PC-9 (cell line): ENCODE results near the gene PRXL2B. TPM values are rescaled to one million over a fixed set of nuclear protein-coding genes. Genes with fewer than 3 reads are reported as not detected.

Experiments
- Bru-seq: library from RNA; stranded (reverse); fragments of 400-500 nt; gene quantifications from one replicate; lab custom pipeline; 2021; lab: Mats Ljungman, UMichigan
- BruChase-seq, 2 experiments: library from RNA; stranded (reverse); fragments of 400-500 nt; gene quantifications; one replicate each; lab custom pipeline; 2021; lab: Mats Ljungman, UMichigan
- BruUV-seq: library from RNA; stranded (reverse); fragments of 400-500 nt; replicated peaks from 2 replicates; lab custom pipeline; 2021; lab: Mats Ljungman, UMichigan
- CTCF ChIA-PET: fragments of 300-600 bp; sonication (Branson Sonifier 250); formaldehyde crosslinking; loops from one replicate; lab custom pipeline; 2022; ENCODE audit warnings: antibody characterized with exemption; lab: Charles Lee
- POLR2A ChIA-PET: fragments of 300-600 bp; sonication (Branson Sonifier 250); formaldehyde crosslinking; loops from one replicate; lab custom pipeline; 2022; ENCODE audit warnings: antibody characterized with exemption; ENCODE audit not compliant: unreplicated experiment; lab: Charles Lee
- DNase-seq, 2 experiments: peaks; one replicate each; pipeline versions ENCODE4 v3.0.0 to v3.0.0-alpha.2; 2015 to 2022; ENCODE audit warnings: mixed read lengths in 1 of 2
- H2AFZ ChIP-seq: fragments of 200-600 bp; sonication (generic); 2 replicates; pipeline ENCODE4 v1.8.1; 2017; ENCODE audit warnings: antibody characterized with exemption
- H3F3A ChIP-seq: fragments of 200-600 bp; sonication (generic); 2 replicates; pipeline ENCODE4 v1.8.1; 2017; ENCODE audit warnings: antibody characterized with exemption, mild to moderate bottlenecking, low read depth; ENCODE audit not compliant: insufficient read depth
- H3K27ac ChIP-seq: fragments of 200-600 bp; sonication (generic); 2 replicates; pipeline ENCODE4 v1.6.1; 2016; ENCODE audit warnings: mixed run types
- H3K27me3 ChIP-seq: fragments of 200-600 bp; sonication (generic); 2 replicates; pipeline ENCODE4 v1.6.1; 2016; ENCODE audit warnings: low read depth, mixed run types; ENCODE audit not compliant: insufficient read depth
- H3K36me3 ChIP-seq: fragments of 200-600 bp; sonication (generic); 2 replicates; pipeline ENCODE4 v1.6.1; 2016; ENCODE audit warnings: low read depth, mixed run types
- H3K4me1 ChIP-seq: fragments of 200-600 bp; sonication (generic); replicated peaks from 2 replicates; pipeline ENCODE4 v1.6.1; 2016; ENCODE audit warnings: mixed run types; ENCODE audit not compliant: insufficient read depth
- H3K4me2 ChIP-seq: fragments of 200-600 bp; sonication (generic); 2 replicates; pipeline ENCODE4 v1.6.1; 2017; ENCODE audit warnings: mixed run types
- H3K4me3 ChIP-seq: fragments of 200-600 bp; sonication (generic); 2 replicates; pipeline ENCODE4 v1.6.1; 2016; ENCODE audit warnings: mixed run types
- H3K79me2 ChIP-seq: fragments of 200-600 bp; sonication (generic); 2 replicates; pipeline ENCODE4 v1.6.1; 2017; ENCODE audit warnings: low read depth, mixed run types
- H3K9me2 ChIP-seq: fragments of 200-600 bp; sonication (generic); 2 replicates; pipeline ENCODE4 v1.8.1; 2017; ENCODE audit warnings: mild to moderate bottlenecking; ENCODE audit not compliant: insufficient read depth
- H3K9me3 ChIP-seq: fragments of 200-600 bp; sonication (generic); 2 replicates; pipeline ENCODE4 v1.8.1; 2016; ENCODE audit warnings: low read depth; ENCODE audit not compliant: insufficient read depth
- H4K20me1 ChIP-seq: fragments of 200-600 bp; sonication (generic); 2 replicates; pipeline ENCODE4 v1.8.1; 2017; ENCODE audit not compliant: insufficient read depth
- CTCF ChIP-seq: fragments of 200-600 bp; sonication (generic); conservative IDR thresholded peaks from 2 replicates; pipeline ENCODE4 v1.6.1; 2017; ENCODE audit warnings: mixed run types, antibody characterized with exemption, mild to moderate bottlenecking, moderate library complexity
- EZH2 ChIP-seq: fragments of 200-600 bp; sonication (generic); IDR thresholded peaks from 2 replicates; pipeline ENCODE4 v1.8.0; 2017; ENCODE audit warnings: antibody characterized with exemption, low read depth
- intact Hi-C: fragments of 100-400 bp; cut with micrococcal nuclease; formaldehyde crosslinking; loops from one replicate; pipeline ENCODE4 v1.10.0; 2022; ENCODE audit not compliant: unreplicated experiment
- long read RNA-seq: library from polyadenylated mRNA; stranded (forward); transcript quantifications from one replicate; pipeline ENCODE4 v2.0.0, GENCODE V29; 2022
- total RNA-seq: library from RNA; stranded (reverse); gene quantifications from 2 replicates; pipeline ENCODE4 v1.2.3, GENCODE V29; 2021

PRXL2B gene
- 26.1 and 35.3 TPM in 2 replicates for total RNA-seq
- Bru-seq, nascent RNA = percentile 35 among the genes with signal in this experiment
- percentile 45 among the genes with signal in this experiment for BruChase-seq, experiment 1, labeled RNA remaining after a 2-hour chase
- percentile 67 among the genes with signal in this experiment for BruChase-seq, experiment 2, labeled RNA remaining after a 6-hour chase
- long read RNA-seq, transcript PRXL2B-203 (7 exons, 2,689 nt) = major isoform, 20 of 64 reads
- long read RNA-seq, transcript PRXL2B-204 (7 exons, 2,749 nt) = minor isoform, 13 of 64 reads
- long read RNA-seq, partial matches to known transcripts = 10 of 64 reads
- long read RNA-seq, other reads (novel, unspliced or antisense) = 20 of 64 reads

- TF ChIP-seq EZH2 = no peak
- no peak for TF ChIP-seq CTCF
- intact Hi-C loops = loop anchor here (1.0 to 10.0 kb wide), 6 partner anchors 38 to 382 kb away; partner anchors contain the start of genes MORN1, PANK4, PEX10 and RER1
- peak within 1 kb of the TSS; percentile 88 for H2AFZ ChIP-seq
Measured at GRCh38 chr1:2586154-2587070, at the start of gene PRXL2B. PRXL2B (plus strand) TSS chr1:2586777; CDS start chr1:2586886, 109 bp downstream.

GRCh38 chr1:2537784-2538115, 48.8 kb upstream of the PRXL2B start:
- Histone ChIP-seq H3K9me2 (no peaks in the 10 kb centered on the region), H3K4me3 (no peak overlapping the region), H3K27ac (no peak overlapping the region), H3K36me3 (no peaks in the 10 kb centered on the region), H3K4me1 (peaks cover 37% of the 10 kb centered on the region), H2AFZ (no peak overlapping the region), H4K20me1 (no peaks in the 10 kb centered on the region), H3K79me2 (no peaks in the 10 kb centered on the region), H3K27me3 (no peaks in the 10 kb centered on the region), H3F3A (peaks cover 13% of the 10 kb centered on the region; the same call in 1 of the 2 replicates), H3K4me2 (no peak overlapping the region), H3K9me3 (no peaks in the 10 kb centered on the region)
- POLR2A ChIA-PET = no interaction called here
- intact Hi-C loops = loop anchor here (10.0 kb wide), 1 partner anchor 223 kb away; no protein-coding TSS in a partner anchor
- no TSS peak for BruUV-seq
- no peak for DNase-seq
- no peak for TF ChIP-seq EZH2
- TF ChIP-seq CTCF = no peak
- CTCF ChIA-PET = no interaction called here

More at GRCh38 chr1:2586154-2587070, at the start of gene PRXL2B:
- Histone ChIP-seq H3K9me3 (no peaks in the 10 kb centered on the region), H3K9me2 (no peaks in the 10 kb centered on the region), H4K20me1 (no peaks in the 10 kb centered on the region), H3K4me2 (peak within 1 kb of the TSS; percentile 96), H3K79me2 (0 out of 2 replicates have a peak, but pooled peaks cover 6% of the 10 kb centered on the region), H3K27me3 (no peaks in the 10 kb centered on the region), H3K4me1 (no peaks in the 10 kb centered on the region), H3K27ac (peak within 1 kb of the TSS; percentile 2; the same call in 1 of the 2 replicates), H3K4me3 (peak within 1 kb of the TSS; percentile 75), H3K36me3 (no peaks in the 10 kb centered on the region), H3F3A (peaks cover 9% of the 10 kb centered on the region; the same call in 1 of the 2 replicates)
- peak; percentile 91 to 98 for DNase-seq
- ChIA-PET POLR2A (interaction anchor here (0.6 to 0.7 kb wide), 3 partner anchors 60 to 1156 kb away, joined by 6 to 9 read pairs (median 6); no protein-coding TSS in a partner anchor), CTCF (interaction anchor here (0.6 kb wide), 2 partner anchors 40 to 566 kb away, joined by 4 to 6 read pairs; no protein-coding TSS in a partner anchor)
- BruUV-seq = no TSS peak

GRCh38 chr1:2538376-2538775, 48.2 kb upstream of the PRXL2B start:
- Histone ChIP-seq H3K9me3 (no peaks in the 10 kb centered on the region), H3K36me3 (no peaks in the 10 kb centered on the region), H3K4me2 (no peak overlapping the region), H3K4me1 (peaks cover 31% of the 10 kb centered on the region), H3K9me2 (no peaks in the 10 kb centered on the region), H3K79me2 (no peaks in the 10 kb centered on the region), H3F3A (peaks cover 19% of the 10 kb centered on the region; the same call in 1 of the 2 replicates), H4K20me1 (no peaks in the 10 kb centered on the region), H3K4me3 (no peak overlapping the region), H2AFZ (no peak overlapping the region), H3K27me3 (no peaks in the 10 kb centered on the region), H3K27ac (no peak overlapping the region)
- TF ChIP-seq CTCF (no peak), EZH2 (no peak)
- ChIA-PET CTCF (no interaction called here), POLR2A (no interaction called here)
- intact Hi-C loops = loop anchor here (10.0 kb wide), 1 partner anchor 224 kb away; no protein-coding TSS in a partner anchor
- DNase-seq = no peak
- BruUV-seq = no TSS peak
